Suppressor macrophage treated with lipopolysaccharide for 4 hours (primary cell): ENCODE measurements around the gene G6PC3.
"Not testable (repeated sequence)": the region's sequence is repeated elsewhere in the genome, so short reads cannot be mapped to it uniquely, and the experiment has no call there.

Experiments
- DNase-seq: peaks from one replicate; pipeline ENCODE4 v3.0.0-alpha.2; 2020

G6PC3 gene

GRCh38 chr17:44070455-44071197 lies at the start of gene G6PC3:
TSS of gene G6PC3 (plus strand) at chr17:44070735. CDS start at chr17:44070966, 231 bp downstream.
- DNase-seq, result peak; percentile 97

- not testable (repeated sequence) for DNase-seq
These were observed 49.3 kb upstream of the G6PC3 start for GRCh38 chr17:44021227-44021626.

GRCh38 chr17:44022246-44022645 lies 48.3 kb upstream of the G6PC3 start:
- peak; percentile 10 for DNase-seq

GRCh38 chr17:44023545-44024270 lies 46.8 kb upstream of the G6PC3 start:
- no peak for DNase-seq

GRCh38 chr17:44024271-44024663 lies 46.3 kb upstream of the G6PC3 start:
- no peak for DNase-seq

GRCh38 chr17:44024853-44025252 lies 45.7 kb upstream of the G6PC3 start:
- no peak for DNase-seq

GRCh38 chr17:44029736-44030135 lies 40.8 kb upstream of the G6PC3 start:
- no peak for DNase-seq

GRCh38 chr17:44030482-44030881 lies 40.1 kb upstream of the G6PC3 start:
- DNase-seq, result no peak

GRCh38 chr17:44033861-44034408 lies 36.6 kb upstream of the G6PC3 start:
- DNase-seq, result no peak

- not testable (repeated sequence) for DNase-seq
These were observed 35.8 kb upstream of the G6PC3 start for GRCh38 chr17:44034688-44035087.

- no peak for DNase-seq
These were observed 33.1 kb upstream of the G6PC3 start for GRCh38 chr17:44037471-44037870.

GRCh38 chr17:44038604-44039011 lies 31.9 kb upstream of the G6PC3 start:
- DNase-seq, result no peak

- DNase-seq, result no peak
These were observed 30.5 kb upstream of the G6PC3 start for GRCh38 chr17:44039829-44040635.

GRCh38 chr17:44043272-44043696 lies 27.3 kb upstream of the G6PC3 start:
- DNase-seq, result peak; percentile 86

- DNase-seq, result peak; percentile 78
These were observed 26.5 kb upstream of the G6PC3 start for GRCh38 chr17:44044071-44044470.

GRCh38 chr17:44045486-44045885 lies 25.0 kb upstream of the G6PC3 start:
- DNase-seq, result no peak

GRCh38 chr17:44046893-44047292 lies 23.6 kb upstream of the G6PC3 start:
- peak; percentile 37 for DNase-seq

GRCh38 chr17:44049294-44050060 lies 21.1 kb upstream of the G6PC3 start:
- no peak for DNase-seq

GRCh38 chr17:44053125-44053872 lies 17.2 kb upstream of the G6PC3 start:
- DNase-seq, result peak; percentile 9

- DNase-seq, result no peak
These were observed 11.2 kb upstream of the G6PC3 start for GRCh38 chr17:44059101-44059892.

GRCh38 chr17:44061446-44061845 lies 9.1 kb upstream of the G6PC3 start:
- DNase-seq, result no peak
